Right ventricle myocardium superior (tissue), 1 donor: ENCODE measurements around the gene RNF113B. TPM values are rescaled to one million over a fixed set of nuclear protein-coding genes. Genes with fewer than 3 reads are reported as not detected.

Source experiments
- ATAC-seq: fragments of 200-7000 bp; cut with Tn5 transposase; one replicate; pipeline ENCODE4 v1.9.1; 2020; ENCODE audit warnings: mild to moderate bottlenecking; ENCODE audit not compliant: poor library complexity
- DNase-seq: peaks from one replicate; pipeline ENCODE4 v3.0.0-alpha.2; 2020
- intact Hi-C: fragments of 100-400 bp; cut with DNase I; formaldehyde crosslinking; loops from one replicate; pipeline ENCODE4 v1.11.2; 2022
- long read RNA-seq: library from polyadenylated mRNA; unstranded; transcript quantifications from one replicate; pipeline ENCODE4 v2.0.0, GENCODE V29; 2021
- total RNA-seq: library from RNA; stranded (reverse); fragmentation: NEBNext Ultra II Directional; extraction: Animal tissue kit (Norgen Biotek cat#: 25700); gene quantifications from one replicate; pipeline ENCODE4 v1.2.1, GENCODE V29; 2021
- donor health status: DM: no; HTN: yes; CAD: no; lungs with severe emphysema.

Gene RNF113B
- not detected for total RNA-seq
- long read RNA-seq, result 0 reads

- intact Hi-C loops, result no loop called here
- DNase-seq, result no peak
- no peak for ATAC-seq
Measured at GRCh38 chr13:98176777-98177608, at the start of gene RNF113B. RNF113B (minus strand) TSS chr13:98177269; CDS start chr13:98177236, 33 bp downstream.

GRCh38 chr13:98226496-98226895 is 49.4 kb upstream of the RNF113B start:
- ATAC-seq (no peak), DNase-seq (no peak)
- intact Hi-C loops, result no loop called here

- ATAC-seq (no peak), DNase-seq (no peak)
- intact Hi-C loops, result no loop called here
Measured at GRCh38 chr13:98225036-98225940, 48.2 kb upstream of the RNF113B start.

- intact Hi-C loops, result no loop called here
- ATAC-seq (no peak), DNase-seq (no peak)
Measured at GRCh38 chr13:98224557-98224956, 47.5 kb upstream of the RNF113B start.

GRCh38 chr13:98223741-98224140 is 46.7 kb upstream of the RNF113B start:
- DNase-seq (no peak), ATAC-seq (no peak)
- intact Hi-C loops, result no loop called here

- DNase-seq (no peak), ATAC-seq (no peak)
- intact Hi-C loops, result no loop called here
Measured at GRCh38 chr13:98222816-98223215, 45.7 kb upstream of the RNF113B start.

- intact Hi-C loops, result no loop called here
- no peak for ATAC-seq
- DNase-seq, result no peak
Measured at GRCh38 chr13:98222081-98222554, 45.0 kb upstream of the RNF113B start.

GRCh38 chr13:98221234-98221633 is 44.2 kb upstream of the RNF113B start:
- ATAC-seq (no peak), DNase-seq (no peak)
- intact Hi-C loops, result no loop called here

GRCh38 chr13:98220271-98220791 is 43.3 kb upstream of the RNF113B start:
- ATAC-seq (peak; percentile 34), DNase-seq (no peak)
- intact Hi-C loops, result no loop called here

GRCh38 chr13:98219685-98220084 is 42.6 kb upstream of the RNF113B start:
- ATAC-seq (no peak), DNase-seq (no peak)
- intact Hi-C loops, result no loop called here

GRCh38 chr13:98217597-98217996 is 40.5 kb upstream of the RNF113B start:
- no peak for ATAC-seq
- intact Hi-C loops, result no loop called here
- DNase-seq, result no peak

- intact Hi-C loops, result no loop called here
- DNase-seq (no peak), ATAC-seq (no peak)
Measured at GRCh38 chr13:98216711-98217285, 39.7 kb upstream of the RNF113B start.

GRCh38 chr13:98216135-98216565 is 39.1 kb upstream of the RNF113B start:
- peak; percentile 55 for DNase-seq
- intact Hi-C loops, result no loop called here

GRCh38 chr13:98215508-98215907 is 38.4 kb upstream of the RNF113B start:
- intact Hi-C loops, result no loop called here
- no peak for DNase-seq
- no peak for ATAC-seq

More at GRCh38 chr13:98216135-98216565, 39.1 kb upstream of the RNF113B start:
- ATAC-seq, result peak; percentile 31

- ATAC-seq, result no peak
- intact Hi-C loops, result no loop called here
- no peak for DNase-seq
Measured at GRCh38 chr13:98214707-98215106, 37.6 kb upstream of the RNF113B start.

GRCh38 chr13:98214008-98214643 is 37.1 kb upstream of the RNF113B start:
- DNase-seq, result no peak
- intact Hi-C loops, result no loop called here
- no peak for ATAC-seq

GRCh38 chr13:98213354-98213753 is 36.3 kb upstream of the RNF113B start:
- DNase-seq, result no peak

GRCh38 chr13:98212763-98213162 is 35.7 kb upstream of the RNF113B start:
- intact Hi-C loops, result no loop called here
- no peak for DNase-seq
- ATAC-seq, result no peak

More at GRCh38 chr13:98213354-98213753, 36.3 kb upstream of the RNF113B start:
- intact Hi-C loops, result no loop called here
- no peak for ATAC-seq
